NCI-H69 (cell line): ENCODE data around the gene PSPH.
"Not testable (repeated sequence)": the region's sequence is repeated elsewhere in the genome, so short reads cannot be mapped to it uniquely, and the experiment has no call there.

ENCODE experiments used
- DNase-seq: peaks from one replicate; lab custom pipeline; 2025; lab: John Stamatoyannopoulos, UW

The PSPH gene

GRCh38 chr7:56062382-56062781 lies 11.1 kb upstream of the PSPH start:
- DNase-seq, result no peak

- no peak for DNase-seq
Observed at GRCh38 chr7:56053993-56054392, 2.7 kb upstream of the PSPH start.

- DNase-seq, result no peak
Observed at GRCh38 chr7:56053379-56053778, 2.1 kb upstream of the PSPH start.

- DNase-seq, result no peak
Observed at GRCh38 chr7:56051053-56051338, 248 bp downstream of the PSPH start.

GRCh38 chr7:56048763-56049162 lies 2.5 kb downstream of the PSPH start:
- peak; percentile 82 for DNase-seq

- DNase-seq, result no peak
Observed at GRCh38 chr7:56048245-56048644, 3.0 kb downstream of the PSPH start.

- DNase-seq, result not testable (repeated sequence)
Observed at GRCh38 chr7:56047446-56048116, 3.7 kb downstream of the PSPH start.

GRCh38 chr7:56046721-56047445 lies 4.4 kb downstream of the PSPH start:
- no peak for DNase-seq

- not testable (repeated sequence) for DNase-seq
Observed at GRCh38 chr7:56045758-56046157, 5.5 kb downstream of the PSPH start.

GRCh38 chr7:56040730-56041129 lies 10.5 kb downstream of the PSPH start:
- DNase-seq, result no peak

- DNase-seq, result peak; percentile 97
Observed at GRCh38 chr7:56033671-56034432, 17.4 kb downstream of the PSPH start.

GRCh38 chr7:56032578-56032977 lies 18.7 kb downstream of the PSPH start:
- not testable (repeated sequence) for DNase-seq

GRCh38 chr7:56031556-56031955 lies 19.7 kb downstream of the PSPH start:
- not testable (repeated sequence) for DNase-seq

GRCh38 chr7:56030340-56030739 lies 20.9 kb downstream of the PSPH start:
- no peak for DNase-seq

- peak; percentile 6 for DNase-seq
Observed at GRCh38 chr7:56028942-56029630, 22.2 kb downstream of the PSPH start.

- DNase-seq, result peak; percentile 69
Observed at GRCh38 chr7:56026538-56026937, 24.7 kb downstream of the PSPH start.

GRCh38 chr7:56023500-56023899 lies 27.7 kb downstream of the PSPH start:
- no peak for DNase-seq

GRCh38 chr7:56019501-56019900 lies 31.7 kb downstream of the PSPH start:
- DNase-seq, result no peak

GRCh38 chr7:56017015-56017414 lies 34.2 kb downstream of the PSPH start:
- DNase-seq, result not testable (repeated sequence)

- DNase-seq, result peak; percentile 98
Observed at GRCh38 chr7:56009695-56010094, 41.5 kb downstream of the PSPH start.

- no peak for DNase-seq
Observed at GRCh38 chr7:56007891-56008290, 43.4 kb downstream of the PSPH start.

- peak; percentile 75 for DNase-seq
Observed at GRCh38 chr7:56007167-56007652, 44.0 kb downstream of the PSPH start.
